ENCODE measurements around the gene DSEL. TPM values are rescaled to one million over a fixed set of nuclear protein-coding genes. Genes with fewer than 3 reads are reported as not detected.
A peak's percentile ranks its signal among the peaks of the same experiment; 100 is the strongest.

Gene DSEL
- total RNA-seq, result 119 and 157 TPM in 2 replicates

DNA sequence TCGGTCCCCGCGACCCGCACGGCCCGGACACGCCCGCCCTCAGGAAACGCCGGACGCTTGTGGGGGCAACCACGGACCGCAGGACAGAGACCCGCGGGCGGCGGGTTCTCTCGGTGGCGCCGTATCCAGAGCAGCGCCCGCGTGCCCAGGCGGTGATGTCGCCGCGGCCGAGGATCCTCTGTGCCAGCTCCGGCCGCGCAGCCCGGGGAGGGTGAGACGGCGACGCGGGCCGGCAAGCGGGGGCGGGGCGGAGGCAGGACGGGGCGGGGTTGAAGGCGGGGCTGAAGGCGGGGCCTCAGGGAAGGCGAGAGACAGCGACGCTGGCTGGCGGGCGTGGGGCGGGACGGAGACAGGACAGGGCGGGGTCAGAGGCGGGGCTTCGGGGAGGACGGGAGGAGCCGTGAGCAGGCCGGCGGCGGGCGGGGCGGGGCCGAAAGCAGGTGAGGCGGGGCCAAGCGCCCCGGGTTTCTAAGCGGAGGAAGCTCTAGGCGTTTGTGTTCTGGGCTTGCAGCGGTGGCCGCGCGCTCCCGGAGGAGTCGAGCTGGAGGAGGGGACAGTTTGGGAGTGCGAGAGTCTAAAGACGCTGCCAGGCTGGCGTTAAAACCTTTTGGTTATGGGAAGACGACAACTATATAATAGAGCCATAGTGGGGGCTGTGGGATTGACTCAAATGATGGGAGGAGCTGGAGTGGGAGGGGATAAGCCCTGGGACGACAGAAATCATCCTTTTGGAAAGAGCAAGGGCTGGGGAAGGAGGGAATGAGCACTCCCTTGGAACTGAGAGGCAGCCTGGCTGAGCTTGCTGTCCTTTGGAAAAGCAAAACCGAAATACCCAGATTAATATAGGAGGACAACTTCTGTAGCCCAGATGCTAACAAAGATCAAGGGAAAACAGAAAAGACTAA lies at the start of gene DSEL:
TSS of gene DSEL (minus strand) at position 182 of the 905 bp plus-strand sequence. CDS start 2,112 bp downstream, outside the sequence.
- peak within 1 kb of the TSS; percentile 85 for H3K4me2 ChIP-seq (ENCODE audit: insufficient read depth, low read length)
- no peaks in the 10 kb centered on the region for H3K27me3 ChIP-seq (ENCODE audit: insufficient read depth, low read length)
- TF ChIP-seq, protein P1, sequence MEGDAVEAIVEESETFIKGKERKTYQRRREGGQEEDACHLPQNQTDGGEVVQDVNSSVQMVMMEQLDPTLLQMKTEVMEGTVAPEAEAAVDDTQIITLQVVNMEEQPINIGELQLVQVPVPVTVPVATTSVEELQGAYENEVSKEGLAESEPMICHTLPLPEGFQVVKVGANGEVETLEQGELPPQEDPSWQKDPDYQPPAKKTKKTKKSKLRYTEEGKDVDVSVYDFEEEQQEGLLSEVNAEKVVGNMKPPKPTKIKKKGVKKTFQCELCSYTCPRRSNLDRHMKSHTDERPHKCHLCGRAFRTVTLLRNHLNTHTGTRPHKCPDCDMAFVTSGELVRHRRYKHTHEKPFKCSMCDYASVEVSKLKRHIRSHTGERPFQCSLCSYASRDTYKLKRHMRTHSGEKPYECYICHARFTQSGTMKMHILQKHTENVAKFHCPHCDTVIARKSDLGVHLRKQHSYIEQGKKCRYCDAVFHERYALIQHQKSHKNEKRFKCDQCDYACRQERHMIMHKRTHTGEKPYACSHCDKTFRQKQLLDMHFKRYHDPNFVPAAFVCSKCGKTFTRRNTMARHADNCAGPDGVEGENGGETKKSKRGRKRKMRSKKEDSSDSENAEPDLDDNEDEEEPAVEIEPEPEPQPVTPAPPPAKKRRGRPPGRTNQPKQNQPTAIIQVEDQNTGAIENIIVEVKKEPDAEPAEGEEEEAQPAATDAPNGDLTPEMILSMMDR (IDR thresholded peaks at IDR 0.05; ENCODE audit: extremely low read depth, low read depth, low read length), result no peak
- peak; percentile 97 for DNase-seq (ENCODE audit: insufficient read length, low spot score, missing footprints)
- no peaks in the 10 kb centered on the region for H3K9me3 ChIP-seq (ENCODE audit: low read depth, low read length)
- peak within 1 kb of the TSS; percentile 87 for H2AFZ ChIP-seq (ENCODE audit: low read length)
- H3K27ac ChIP-seq (ENCODE audit: low read depth, low read length), result peak within 1 kb of the TSS; percentile 80
- H3K4me3 ChIP-seq (ENCODE audit: insufficient read depth, low read length), result peak within 1 kb of the TSS; percentile 90
- H3K79me2 ChIP-seq (ENCODE audit: insufficient read depth, low read length), result peaks cover 47% of the 10 kb centered on the region
- peaks cover 44% of the 10 kb centered on the region for H3K4me1 ChIP-seq (ENCODE audit: insufficient read depth, low read length)
- peaks cover 28% of the 10 kb centered on the region for H3K36me3 ChIP-seq (ENCODE audit: insufficient read depth, low read length)
- H4K20me1 ChIP-seq (ENCODE audit: insufficient read depth, low read length), result peaks cover 23% of the 10 kb centered on the region

GRCh38 chr18:67553437-67553836 lies 36.9 kb upstream of the DSEL start:
- H3K9me3 ChIP-seq (ENCODE audit: low read depth, low read length), result no peaks in the 10 kb centered on the region
- no peak overlapping the region for H3K4me2 ChIP-seq (ENCODE audit: insufficient read depth, low read length)
- no peaks in the 10 kb centered on the region for H3K27me3 ChIP-seq (ENCODE audit: insufficient read depth, low read length)
- no peak overlapping the region for H2AFZ ChIP-seq (ENCODE audit: low read length)
- H3K36me3 ChIP-seq (ENCODE audit: insufficient read depth, low read length), result no peaks in the 10 kb centered on the region
- H3K79me2 ChIP-seq (ENCODE audit: insufficient read depth, low read length), result no peaks in the 10 kb centered on the region
- DNase-seq (ENCODE audit: insufficient read length, low spot score, missing footprints), result no peak
- TF ChIP-seq, protein P1 (IDR thresholded peaks at IDR 0.05; ENCODE audit: extremely low read depth, low read depth, low read length), result no peak
- no peaks in the 10 kb centered on the region for H3K4me1 ChIP-seq (ENCODE audit: insufficient read depth, low read length)
- H3K27ac ChIP-seq (ENCODE audit: low read depth, low read length), result no peak overlapping the region
- H4K20me1 ChIP-seq (ENCODE audit: insufficient read depth, low read length), result no peaks in the 10 kb centered on the region
- no peak overlapping the region for H3K4me3 ChIP-seq (ENCODE audit: insufficient read depth, low read length)

DNA sequence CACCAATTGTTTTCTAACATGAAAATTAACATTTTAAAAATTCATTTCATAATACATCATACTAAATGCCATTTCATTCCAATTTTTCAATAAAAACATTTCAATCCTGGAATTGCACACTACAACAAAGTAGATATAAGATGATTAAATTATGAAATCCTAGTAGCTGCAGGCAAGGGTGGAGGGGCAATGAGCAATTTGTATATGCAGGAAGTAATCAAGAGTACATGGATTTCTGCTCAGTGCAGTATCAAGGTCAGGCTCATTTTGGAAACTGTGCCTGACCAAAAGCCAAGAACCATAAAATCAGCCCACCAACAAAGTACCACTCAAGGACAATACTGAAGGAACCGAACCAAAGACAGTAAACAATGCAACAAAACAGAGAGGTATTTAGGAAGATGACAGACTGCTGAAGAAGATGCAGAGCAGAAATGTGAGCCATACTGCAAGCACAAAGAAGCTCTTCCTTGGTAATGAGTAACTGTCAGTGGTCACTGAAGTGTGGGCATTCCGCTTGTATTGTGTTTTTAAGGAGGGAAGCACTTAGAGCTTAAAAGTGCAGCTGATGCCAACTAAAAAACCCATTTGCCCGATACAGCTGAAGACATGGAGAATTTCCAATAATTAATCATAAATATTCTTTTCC lies 34.5 kb upstream of the DSEL start:
- Histone ChIP-seq H3K36me3 (ENCODE audit: insufficient read depth, low read length) (no peaks in the 10 kb centered on the region), H3K27ac (ENCODE audit: low read depth, low read length) (no peak overlapping the region), H3K4me3 (ENCODE audit: insufficient read depth, low read length) (no peak overlapping the region), H4K20me1 (ENCODE audit: insufficient read depth, low read length) (no peaks in the 10 kb centered on the region), H3K9me3 (ENCODE audit: low read depth, low read length) (no peaks in the 10 kb centered on the region), H3K79me2 (ENCODE audit: insufficient read depth, low read length) (no peaks in the 10 kb centered on the region), H2AFZ (ENCODE audit: low read length) (peak overlapping the region; percentile 2), H3K4me1 (ENCODE audit: insufficient read depth, low read length) (no peaks in the 10 kb centered on the region), H3K4me2 (ENCODE audit: insufficient read depth, low read length) (no peak overlapping the region), H3K27me3 (ENCODE audit: insufficient read depth, low read length) (no peaks in the 10 kb centered on the region)
- TF ChIP-seq, protein P1 (IDR thresholded peaks at IDR 0.05; ENCODE audit: extremely low read depth, low read depth, low read length), result no peak
- DNase-seq (ENCODE audit: insufficient read length, low spot score, missing footprints), result no peak

DNA sequence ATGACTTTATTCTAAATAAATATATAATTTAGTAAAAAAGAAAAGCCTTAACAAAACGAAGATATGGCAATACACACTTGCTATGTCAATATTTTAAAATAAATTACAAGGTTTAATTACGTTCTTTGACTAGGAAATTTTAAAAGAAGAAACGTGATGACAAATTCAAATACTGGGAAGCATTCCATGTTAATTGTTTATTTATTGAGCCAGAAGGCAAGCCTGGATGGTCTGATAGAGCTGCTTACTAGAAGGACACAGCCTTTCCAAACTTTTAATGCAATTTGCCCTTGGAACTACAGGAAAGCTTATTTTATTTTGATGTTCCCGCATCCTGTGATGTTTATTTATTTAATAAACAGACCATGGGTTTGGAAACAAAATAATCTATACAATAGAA lies 33.4 kb upstream of the DSEL start:
- H3K27me3 ChIP-seq (ENCODE audit: insufficient read depth, low read length), result no peaks in the 10 kb centered on the region
- H3K4me1 ChIP-seq (ENCODE audit: insufficient read depth, low read length), result no peaks in the 10 kb centered on the region
- no peak overlapping the region for H2AFZ ChIP-seq (ENCODE audit: low read length)
- H3K79me2 ChIP-seq (ENCODE audit: insufficient read depth, low read length), result no peaks in the 10 kb centered on the region
- H3K36me3 ChIP-seq (ENCODE audit: insufficient read depth, low read length), result no peaks in the 10 kb centered on the region
- no peak overlapping the region for H3K27ac ChIP-seq (ENCODE audit: low read depth, low read length)
- no peaks in the 10 kb centered on the region for H4K20me1 ChIP-seq (ENCODE audit: insufficient read depth, low read length)
- no peak for DNase-seq (ENCODE audit: insufficient read length, low spot score, missing footprints)
- H3K9me3 ChIP-seq (ENCODE audit: low read depth, low read length), result no peaks in the 10 kb centered on the region
- TF ChIP-seq, protein P1 (IDR thresholded peaks at IDR 0.05; ENCODE audit: extremely low read depth, low read depth, low read length), result no peak
- no peak overlapping the region for H3K4me2 ChIP-seq (ENCODE audit: insufficient read depth, low read length)
- H3K4me3 ChIP-seq (ENCODE audit: insufficient read depth, low read length), result no peak overlapping the region
